ENCODE measurements around the gene SPI1. TPM values are rescaled to one million over a fixed set of nuclear protein-coding genes. Genes with fewer than 3 reads are reported as not detected.

SPI1 gene
- total RNA-seq, 1 experiment from 2014 or later: not detected

DNA sequence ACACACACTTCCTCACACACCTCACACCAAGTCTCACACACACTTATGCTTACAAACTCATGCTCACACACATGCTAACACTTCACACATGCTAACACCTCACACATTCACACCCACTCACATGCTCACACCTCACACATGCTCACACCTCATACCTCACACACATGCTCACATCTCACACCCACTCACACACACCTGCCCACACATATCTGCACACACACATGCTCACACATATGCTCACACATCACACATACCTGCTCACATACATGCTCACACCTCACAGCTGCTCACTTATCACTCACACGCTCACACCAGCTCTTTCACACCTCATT is 21.4 kb downstream of the SPI1 start:
- Mint-ChIP-seq H3K36me3 (ENCODE audit: insufficient read depth in 1 of 3, low read depth in 3 of 3) (no peaks in the 10 kb centered on the region), H3K27ac (no peak overlapping the region)
- H3K23ac ChIP-seq (ENCODE audit: insufficient read length, low read depth, low read length): no peak overlapping the region

More for the DNA sequence above, 21.4 kb downstream of the SPI1 start:
- no peak overlapping the region for H4K8ac ChIP-seq (replicated peaks; ENCODE audit: insufficient read length, low read depth, low read length)
- Mint-ChIP-seq H3K9me3 (no peaks in the 10 kb centered on the region), H3K4me1 (peaks cover 6% of the 10 kb centered on the region in 2 experiments), H3K27me3 (ENCODE audit: low read depth) (no peaks in the 10 kb centered on the region), H3K4me3 (no peak overlapping the region)
- H3T11ph ChIP-seq (ENCODE audit: low read length): no peak overlapping the region
- no peak overlapping the region for H4K5ac ChIP-seq (ENCODE audit: insufficient read length, low read depth, low read length)
- no peak overlapping the region for H3K14ac ChIP-seq (ENCODE audit: insufficient read depth, low read length)
- no peaks in the 10 kb centered on the region for H3K9me3 ChIP-seq (ENCODE audit: control insufficient read depth, low read depth, low read length)
- H4K20me1 ChIP-seq (ENCODE audit: control insufficient read depth, insufficient read depth, insufficient read length): peaks cover 2% of the 10 kb centered on the region
- no peaks in the 10 kb centered on the region for H3K27me3 ChIP-seq (ENCODE audit: insufficient read depth, low read length)
- no peak overlapping the region for H3K4me2 ChIP-seq (ENCODE audit: insufficient read depth, insufficient read length, low read length)
- no peak overlapping the region for H2BK15ac ChIP-seq (ENCODE audit: low read depth, low read length)
- no peak overlapping the region for H4K91ac ChIP-seq (ENCODE audit: insufficient read length, low read depth, low read length)
- H3K4ac ChIP-seq (ENCODE audit: low read depth, low read length): no peak overlapping the region
- H3K4me1 ChIP-seq (ENCODE audit: insufficient read depth, low read length): no peaks in the 10 kb centered on the region
- WGBS (ENCODE audit: extremely low coverage, insufficient read length, low lambda C conversion rate): no CpG with 5 or more reads among the region's 1 CpG
- no peak overlapping the region for H3K56ac ChIP-seq (ENCODE audit: insufficient read length, low read depth, low read length)
- H3K18ac ChIP-seq (ENCODE audit: insufficient read length, low read depth, low read length): no peak overlapping the region
- no peak overlapping the region for H3K9ac ChIP-seq (ENCODE audit: extremely low read depth, insufficient read length, low read length)
- no peaks in the 10 kb centered on the region for H3K23me2 ChIP-seq (ENCODE audit: insufficient read length, low read depth, low read length, poor library complexity, severe bottlenecking)
- no peak overlapping the region for H2BK20ac ChIP-seq (ENCODE audit: low read depth, low read length, poor library complexity, severe bottlenecking)
- H3K79me2 ChIP-seq (ENCODE audit: insufficient read depth, low read length): no peaks in the 10 kb centered on the region
- H3K27ac ChIP-seq (ENCODE audit: insufficient read length, low read depth, low read length): no peak overlapping the region
- no peak for DNase-seq
- H2AFZ ChIP-seq (ENCODE audit: low read length): no peak overlapping the region
- H2BK5ac ChIP-seq (ENCODE audit: insufficient read length, low read length): no peak overlapping the region
- H2BK120ac ChIP-seq (ENCODE audit: low read depth, low read length, poor library complexity, severe bottlenecking): no peak overlapping the region
- TF ChIP-seq, protein P1, sequence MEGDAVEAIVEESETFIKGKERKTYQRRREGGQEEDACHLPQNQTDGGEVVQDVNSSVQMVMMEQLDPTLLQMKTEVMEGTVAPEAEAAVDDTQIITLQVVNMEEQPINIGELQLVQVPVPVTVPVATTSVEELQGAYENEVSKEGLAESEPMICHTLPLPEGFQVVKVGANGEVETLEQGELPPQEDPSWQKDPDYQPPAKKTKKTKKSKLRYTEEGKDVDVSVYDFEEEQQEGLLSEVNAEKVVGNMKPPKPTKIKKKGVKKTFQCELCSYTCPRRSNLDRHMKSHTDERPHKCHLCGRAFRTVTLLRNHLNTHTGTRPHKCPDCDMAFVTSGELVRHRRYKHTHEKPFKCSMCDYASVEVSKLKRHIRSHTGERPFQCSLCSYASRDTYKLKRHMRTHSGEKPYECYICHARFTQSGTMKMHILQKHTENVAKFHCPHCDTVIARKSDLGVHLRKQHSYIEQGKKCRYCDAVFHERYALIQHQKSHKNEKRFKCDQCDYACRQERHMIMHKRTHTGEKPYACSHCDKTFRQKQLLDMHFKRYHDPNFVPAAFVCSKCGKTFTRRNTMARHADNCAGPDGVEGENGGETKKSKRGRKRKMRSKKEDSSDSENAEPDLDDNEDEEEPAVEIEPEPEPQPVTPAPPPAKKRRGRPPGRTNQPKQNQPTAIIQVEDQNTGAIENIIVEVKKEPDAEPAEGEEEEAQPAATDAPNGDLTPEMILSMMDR (conservative IDR thresholded peaks at IDR 0.05): no peak
- no peaks in the 10 kb centered on the region for H3K79me1 ChIP-seq (ENCODE audit: insufficient read depth, low read depth, low read length, poor library complexity, severe bottlenecking)
- H2AK5ac ChIP-seq (ENCODE audit: insufficient read length, low read length): no peak overlapping the region
- no peak overlapping the region for H2BK12ac ChIP-seq (ENCODE audit: insufficient read length, low read depth, low read length)
